MM.1S (cell line): ENCODE measurements around the gene OR6B2.

ENCODE experiments used
- EZH2phosphoT487 ChIP-seq: fragments of 300-600 bp; sonication (generic); IDR thresholded peaks from 2 replicates; pipeline ENCODE4 v1.6.1; 2018; ENCODE audit warnings: antibody characterized with exemption, low read length
- TF ChIP-seq, protein P1 (sequence below): fragments of 300-600 bp; sonication (generic); IDR thresholded peaks from 2 replicates; pipeline ENCODE4 v1.5.1; 2016; ENCODE audit warnings: antibody characterized with exemption, low read length, mixed read lengths

DNA sequence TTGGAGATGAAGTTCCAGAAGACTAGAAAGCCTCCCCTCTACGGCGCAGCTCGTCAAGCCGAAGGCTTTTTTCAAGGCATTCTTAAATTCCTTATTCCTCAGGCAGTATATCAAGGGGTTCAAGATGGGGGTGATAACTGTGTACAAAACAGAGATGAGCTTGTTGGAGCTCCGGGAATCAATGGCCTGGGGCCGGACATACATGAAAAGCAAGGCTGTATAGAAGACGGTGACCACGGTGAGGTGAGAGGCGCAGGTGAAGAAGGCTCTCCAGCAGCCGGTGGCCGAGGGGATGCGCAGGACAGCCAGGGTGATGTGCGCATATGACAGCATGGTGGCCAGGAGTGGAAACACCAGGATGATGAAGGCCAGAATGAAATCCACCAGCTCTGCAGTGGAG, 14.9 kb upstream of the OR6B2 start:
- TF ChIP-seq, protein P1, sequence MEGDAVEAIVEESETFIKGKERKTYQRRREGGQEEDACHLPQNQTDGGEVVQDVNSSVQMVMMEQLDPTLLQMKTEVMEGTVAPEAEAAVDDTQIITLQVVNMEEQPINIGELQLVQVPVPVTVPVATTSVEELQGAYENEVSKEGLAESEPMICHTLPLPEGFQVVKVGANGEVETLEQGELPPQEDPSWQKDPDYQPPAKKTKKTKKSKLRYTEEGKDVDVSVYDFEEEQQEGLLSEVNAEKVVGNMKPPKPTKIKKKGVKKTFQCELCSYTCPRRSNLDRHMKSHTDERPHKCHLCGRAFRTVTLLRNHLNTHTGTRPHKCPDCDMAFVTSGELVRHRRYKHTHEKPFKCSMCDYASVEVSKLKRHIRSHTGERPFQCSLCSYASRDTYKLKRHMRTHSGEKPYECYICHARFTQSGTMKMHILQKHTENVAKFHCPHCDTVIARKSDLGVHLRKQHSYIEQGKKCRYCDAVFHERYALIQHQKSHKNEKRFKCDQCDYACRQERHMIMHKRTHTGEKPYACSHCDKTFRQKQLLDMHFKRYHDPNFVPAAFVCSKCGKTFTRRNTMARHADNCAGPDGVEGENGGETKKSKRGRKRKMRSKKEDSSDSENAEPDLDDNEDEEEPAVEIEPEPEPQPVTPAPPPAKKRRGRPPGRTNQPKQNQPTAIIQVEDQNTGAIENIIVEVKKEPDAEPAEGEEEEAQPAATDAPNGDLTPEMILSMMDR, result no peak
- no peak for TF ChIP-seq EZH2phosphoT487
